Endothelial cell of umbilical vein (primary cell): Measurements from ENCODE around the gene ELAC2. TPM values are rescaled to one million over a fixed set of nuclear protein-coding genes. Genes with fewer than 3 reads are reported as not detected.

Source experiments
- BruUV-seq: library from RNA; stranded (reverse); fragments of 400-500 nt; replicated peaks from 2 replicates; lab custom pipeline; 2021; lab: Mats Ljungman, UMichigan
- CTCF ChIA-PET: fragments of 300-600, 350-600 bp; sonication (Branson Sonifier 250); formaldehyde crosslinking; loops from one replicate; lab custom pipeline; 2021; ENCODE audit warnings: antibody characterized with exemption, inconsistent platforms; lab: Charles Lee
- POLR2A ChIA-PET: fragments of 300-600, 350-600 bp; sonication (Branson Sonifier 250); formaldehyde crosslinking; loops from one replicate; lab custom pipeline; 2021; ENCODE audit warnings: antibody characterized with exemption, inconsistent platforms; lab: Charles Lee
- DNase-seq: peaks from one replicate; pipeline ENCODE4 v3.0.0-alpha.2; 2011; ENCODE audit warnings: low read depth, low spot score
- FAIRE-seq: peaks from 2 replicates; lab custom pipeline; 2011; peaks lifted over from hg19 to GRCh38; lab: Jason Lieb, UNC
- H2AFZ ChIP-seq: 2 replicates; pipeline ENCODE4 v1.6.0; 2012; ENCODE audit warnings: low read depth, low read length, control low read depth, inconsistent platforms
- H3K27ac ChIP-seq: 2 replicates; pipeline ENCODE4 v1.5.1; 2011; ENCODE audit warnings: low read depth, mild to moderate bottlenecking, control low read depth, low read length, moderate library complexity; ENCODE audit not compliant: insufficient read depth
- H3K27me3 ChIP-seq, 2 experiments: 2 replicates each; pipeline versions ENCODE4 v1.6.0 to v1.6.1; 2011; ENCODE audit warnings: low read length in 2 of 2, mixed read lengths in 1 of 2; ENCODE audit not compliant: control insufficient read depth in 2 of 2, insufficient read depth in 2 of 2
- H3K36me3 ChIP-seq, 2 experiments: 2 replicates in 1 of 2; 3 replicates in 1 of 2; pipeline ENCODE4 v1.5.1; 2011; ENCODE audit warnings: low read length in 2 of 2, mild to moderate bottlenecking in 1 of 2, moderate library complexity in 1 of 2; ENCODE audit not compliant: control insufficient read depth in 2 of 2, insufficient read depth in 2 of 2; ENCODE audit errors: extremely low read depth in 1 of 2
- H3K4me1 ChIP-seq: 3 replicates; pipeline ENCODE4 v1.5.1; 2011; ENCODE audit warnings: mild to moderate bottlenecking, low read length; ENCODE audit not compliant: control insufficient read depth, insufficient read depth; ENCODE audit errors: extremely low read depth
- H3K4me2 ChIP-seq: 2 replicates; pipeline ENCODE4 v1.6.1; 2011; ENCODE audit warnings: low read length, control low read depth, mixed read lengths; ENCODE audit not compliant: insufficient read depth
- H3K4me3 ChIP-seq, 3 experiments: fragments of 200-600 bp in 1 of 3; sonication (generic), shearing (Covaris generic) in 1 of 3; replicated peaks in 1 of 3; 2 replicates each; pipeline ENCODE4 v1.5.1; 2011 to 2016; ENCODE audit warnings: control low read depth in 3 of 3, low read length in 3 of 3, mild to moderate bottlenecking in 2 of 3, inconsistent platforms in 1 of 3, low read depth in 1 of 3, moderate library complexity in 1 of 3; ENCODE audit not compliant: insufficient read depth in 1 of 3
- H3K79me2 ChIP-seq: 2 replicates; pipeline ENCODE4 v1.6.0; 2012; ENCODE audit warnings: low read length, inconsistent platforms; ENCODE audit not compliant: control insufficient read depth, insufficient read depth
- H3K9ac ChIP-seq: replicated peaks from 2 replicates; pipeline ENCODE3; 2011; ENCODE audit warnings: low read length, control low read depth; ENCODE audit not compliant: insufficient read depth; ENCODE audit errors: extremely low read depth
- H3K9me1 ChIP-seq: replicated peaks from 3 replicates; pipeline ENCODE4 v1.6.0; 2011; ENCODE audit warnings: mild to moderate bottlenecking, low read length; ENCODE audit not compliant: control insufficient read depth, insufficient read depth; ENCODE audit errors: extremely low read depth
- H3K9me3 ChIP-seq: replicated peaks from 2 replicates; pipeline ENCODE4 v1.5.1; 2012; ENCODE audit warnings: low read length, inconsistent platforms; ENCODE audit not compliant: control insufficient read depth, insufficient read depth
- H4K20me1 ChIP-seq: replicated peaks from 2 replicates; pipeline ENCODE3; 2011; ENCODE audit warnings: mild to moderate bottlenecking, low read length; ENCODE audit not compliant: control insufficient read depth, insufficient read depth; ENCODE audit errors: extremely low read depth
- CTCF ChIP-seq, 2 donors: IDR thresholded peaks; 1 replicate in 1 of 2; 2 replicates in 1 of 2; pipeline ENCODE4 v1.5.1; 2011; ENCODE audit warnings: low read length in 2 of 2, mild to moderate bottlenecking in 2 of 2, moderate library complexity in 2 of 2, control low read depth in 1 of 2, inconsistent platforms in 1 of 2, low read depth in 1 of 2; ENCODE audit not compliant: insufficient read depth in 1 of 2; ENCODE audit errors: extremely low read depth in 1 of 2
- EZH2 ChIP-seq: IDR thresholded peaks from 2 replicates; pipeline ENCODE4 v1.6.1; 2012; ENCODE audit warnings: borderline replicate concordance, low read depth, mild to moderate bottlenecking, moderate library complexity, low read length, inconsistent platforms; ENCODE audit not compliant: severe bottlenecking
- FOS ChIP-seq: IDR thresholded peaks from 2 replicates; pipeline ENCODE4 v1.6.1; 2011; ENCODE audit warnings: mild to moderate bottlenecking, low read length, moderate library complexity, borderline replicate concordance; ENCODE audit not compliant: insufficient read depth
- GATA2 ChIP-seq: IDR thresholded peaks from 2 replicates; pipeline ENCODE4 v1.7.0; 2011; ENCODE audit warnings: low read depth, mild to moderate bottlenecking, moderate library complexity, mixed read lengths, low read length; ENCODE audit not compliant: insufficient read length, insufficient read depth
- JUN ChIP-seq: IDR thresholded peaks from 2 replicates; pipeline ENCODE4 v1.6.1; 2011; ENCODE audit warnings: borderline replicate concordance, low read depth; ENCODE audit not compliant: insufficient read length, insufficient read depth
- MAX ChIP-seq: IDR thresholded peaks from 2 replicates; pipeline ENCODE4 v1.6.1; 2011; ENCODE audit not compliant: insufficient read depth, insufficient read length
- MYC ChIP-seq: IDR thresholded peaks from one replicate; pipeline ENCODE4 v1.6.1; 2011; ENCODE audit warnings: mild to moderate bottlenecking, low read depth, low read length
- POLR2A ChIP-seq: IDR thresholded peaks from 2 replicates; pipeline ENCODE4 v1.6.1; 2012; ENCODE audit warnings: low read depth, mild to moderate bottlenecking, control low read depth, low read length
- POLR2AphosphoS5 ChIP-seq: IDR thresholded peaks from 2 replicates; pipeline ENCODE4 v1.6.1; 2012; ENCODE audit warnings: low read depth, mild to moderate bottlenecking, control low read depth, low read length, moderate library complexity; ENCODE audit not compliant: insufficient read depth
- dilution Hi-C: fragments of 300-500 bp; cut with MboI; formaldehyde crosslinking; loops from one replicate; pipeline ENCODE4 v1.15.0; 2019; ENCODE audit warnings: low sequenced_read_pairs; ENCODE audit not compliant: extremely low pct_ligation_motif_present
- intact Hi-C: fragments of 100-400 bp; cut with micrococcal nuclease; formaldehyde crosslinking; loops from one replicate; pipeline ENCODE4 v1.10.0; 2022
- polyA plus RNA-seq, 4 experiments: library from polyadenylated mRNA; depleted of rRNA in 3 of 4; stranded (reverse) in 3 of 4; unstranded in 1 of 4; fragments of >200 nt; gene quantifications; 2 replicates each; pipeline versions ENCODE4 v1.2.1 to v1.2.3, GENCODE V29; 2011 to 2012; ENCODE audit warnings: missing spikeins in 1 of 4
- total RNA-seq: library from RNA; stranded (reverse); gene quantifications from 2 replicates; pipeline ENCODE4 v1.2.3, GENCODE V29; 2021

ELAC2 gene
- total and polyA plus RNA-seq, 2 donors (not counting 3 experiments of a cell fraction or from before 2014, with no cell fraction given): 64.8 to 75.9 TPM

DNA sequence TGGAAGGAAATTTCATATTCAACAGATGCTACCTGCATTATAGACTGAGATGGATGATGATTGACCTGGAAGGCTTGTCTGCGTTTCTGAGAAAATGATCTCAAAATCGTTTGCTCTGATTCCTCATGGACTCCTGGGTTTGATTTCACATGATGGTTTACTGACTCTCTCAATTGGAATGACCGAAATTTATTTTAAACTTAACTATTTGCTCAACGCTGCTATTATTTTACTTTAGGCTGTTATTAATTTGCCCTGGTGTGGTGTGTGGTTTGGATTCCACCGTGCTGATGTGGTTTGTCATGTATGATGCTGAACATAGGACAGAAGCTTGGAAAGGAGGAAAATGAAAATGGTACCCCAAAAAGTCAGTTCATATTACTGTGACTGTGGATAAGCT, 37.3 kb upstream of the ELAC2 start:
- ChIA-PET CTCF (interaction anchor here (1.0 kb wide), 1 partner anchor 24 kb away, joined by 3 read pairs; no protein-coding TSS in a partner anchor), POLR2A (no interaction called here)
- Histone ChIP-seq H3K9ac (no peak overlapping the region), H3K4me3 (no peak overlapping the region), H3K9me3 (peaks cover 4% of the 10 kb centered on the region), H4K20me1 (no peaks in the 10 kb centered on the region), H3K36me3 (no peaks in the 10 kb centered on the region), H3K27ac (no peak overlapping the region), H3K4me1 (no peaks in the 10 kb centered on the region), H3K4me2 (no peak overlapping the region), H3K79me2 (no peaks in the 10 kb centered on the region), H2AFZ (no peak overlapping the region), H3K27me3 (no peaks in the 10 kb centered on the region), H3K9me1 (no peaks in the 10 kb centered on the region)
- no peak for FAIRE-seq
- TF ChIP-seq MYC: no peak
- intact Hi-C loops: no loop called here
- dilution Hi-C loops: no loop called here
- no peak for DNase-seq
- no TSS peak for BruUV-seq

- Histone ChIP-seq H3K9ac (no peak overlapping the region), H3K79me2 (no peaks in the 10 kb centered on the region), H3K9me1 (no peaks in the 10 kb centered on the region), H3K36me3 (no peaks in the 10 kb centered on the region), H3K27me3 (no peaks in the 10 kb centered on the region), H3K9me3 (peaks cover 4% of the 10 kb centered on the region), H4K20me1 (no peaks in the 10 kb centered on the region), H3K4me1 (no peaks in the 10 kb centered on the region), H3K4me3 (no peak overlapping the region), H3K4me2 (no peak overlapping the region), H2AFZ (no peak overlapping the region), H3K27ac (no peak overlapping the region)
- no peak for TF ChIP-seq FOS
- TF ChIP-seq JUN: no peak
- TF ChIP-seq POLR2AphosphoS5: no peak
- TF ChIP-seq POLR2A: no peak
- no peak for TF ChIP-seq MAX
- TF ChIP-seq GATA2: no peak
- no peak for TF ChIP-seq CTCF (IDR thresholded peaks at IDR 0.05; ENCODE audit: extremely low read depth in 1 of 2, insufficient read depth in 1 of 2, low read depth in 1 of 2, low read length in 2 of 2)
- TF ChIP-seq MYC: no peak
- no peak for TF ChIP-seq EZH2
- BruUV-seq: no TSS peak
- DNase-seq: no peak
- ChIA-PET CTCF (interaction anchor here (1.0 kb wide), 1 partner anchor 23 kb away, joined by 3 read pairs; no protein-coding TSS in a partner anchor), POLR2A (no interaction called here)
- intact Hi-C loops: no loop called here
- dilution Hi-C loops: no loop called here
- FAIRE-seq: no peak
Observed at GRCh38 chr17:13054666-13055065, 36.8 kb upstream of the ELAC2 start.
